Testis (tissue), 3 donors: ENCODE measurements around the gene RBP2. TPM values are rescaled to one million over a fixed set of nuclear protein-coding genes. Genes with fewer than 3 reads are reported as not detected.

Experiments
- DNase-seq: peaks from one replicate; pipeline ENCODE4 v3.0.0-alpha.2; 2019
- H3K27ac ChIP-seq, 2 donors: fragments of 200-600 bp; sonication (generic); one replicate each; pipeline ENCODE4 v1.5.1; 2019
- H3K27me3 ChIP-seq: fragments of 200-600 bp; sonication (generic); one replicate; pipeline ENCODE4 v1.5.1; 2019
- H3K36me3 ChIP-seq: fragments of 200-600 bp; sonication (generic); one replicate; pipeline ENCODE4 v1.5.1; 2017; ENCODE audit warnings: low read depth; ENCODE audit errors: missing control alignments
- H3K4me1 ChIP-seq: fragments of 200-600 bp; sonication (generic); one replicate; pipeline ENCODE4 v1.5.1; 2019
- H3K4me3 ChIP-seq, 2 donors: fragments of 200-600 bp; sonication (generic); one replicate each; pipeline ENCODE4 v1.5.1; 2017 to 2019
- H3K9me3 ChIP-seq: fragments of 200-600 bp; sonication (generic); one replicate; pipeline ENCODE4 v1.5.1; 2017
- CTCF ChIP-seq, 3 experiments: fragments of 450-650 bp in 2 of 3; fragments of 200-600 bp in 1 of 3; sonication (generic) in 1 of 3; IDR thresholded peaks; one replicate each; pipeline ENCODE4 v1.5.1; 2016 to 2019; ENCODE audit warnings: antibody characterized with exemption in 3 of 3, mild to moderate bottlenecking in 2 of 3, moderate library complexity in 1 of 3
- POLR2A ChIP-seq: fragments of 450-650 bp; IDR thresholded peaks from one replicate; pipeline ENCODE4 v1.6.1; 2017; ENCODE audit warnings: antibody characterized with exemption, mild to moderate bottlenecking, moderate library complexity
- WGBS, 2 donors: methylation state at CpG; one replicate each; pipeline ENCODE4 v1.1.5; 2018; 5-methylcytosine and 5-hydroxymethylcytosine counted together
- intact Hi-C: fragments of 100-400 bp; cut with DNase I; formaldehyde crosslinking; loops from one replicate; pipeline ENCODE4 v1.15.1; 2023; ENCODE audit warnings: low total_unique reads
- polyA plus RNA-seq: library from polyadenylated mRNA; stranded (reverse); fragments of 350-450 nt; fragmentation: Illumina TruSeq; extraction: RNeasy Lipid Tissue Mini Kit (QIAGEN cat#74804); gene quantifications from one replicate; pipeline ENCODE4 v1.2.3, GENCODE V29; 2014; ENCODE audit warnings: low read depth, low replicate concordance; ENCODE audit not compliant: insufficient read depth
- total RNA-seq, 2 donors: library from RNA; depleted of rRNA; stranded (reverse); fragments of >200 nt; gene quantifications; one replicate each; pipeline ENCODE4 v1.2.3, GENCODE V29; 2016

RBP2 gene
- total and polyA plus RNA-seq, 3 donors from 2014 or later = not detected

- Histone ChIP-seq H3K4me1 (no peaks in the 10 kb centered on the region), H3K36me3 (no peaks in the 10 kb centered on the region), H3K4me3 (no peak overlapping the region), H3K27me3 (no peaks in the 10 kb centered on the region), H3K9me3 (no peaks in the 10 kb centered on the region), H3K27ac (no peak overlapping the region)
- TF ChIP-seq CTCF (IDR thresholded peaks at IDR 0.05) = no peak
- no peak for TF ChIP-seq POLR2A
- intact Hi-C loops = no loop called here
- no peak for DNase-seq
- WGBS, 2 donors = 90 to 95% methylated on average over 2 of the region's 2 CpGs
Observed at GRCh38 chr3:139505829-139506386, 29.6 kb upstream of the RBP2 start.

DNA sequence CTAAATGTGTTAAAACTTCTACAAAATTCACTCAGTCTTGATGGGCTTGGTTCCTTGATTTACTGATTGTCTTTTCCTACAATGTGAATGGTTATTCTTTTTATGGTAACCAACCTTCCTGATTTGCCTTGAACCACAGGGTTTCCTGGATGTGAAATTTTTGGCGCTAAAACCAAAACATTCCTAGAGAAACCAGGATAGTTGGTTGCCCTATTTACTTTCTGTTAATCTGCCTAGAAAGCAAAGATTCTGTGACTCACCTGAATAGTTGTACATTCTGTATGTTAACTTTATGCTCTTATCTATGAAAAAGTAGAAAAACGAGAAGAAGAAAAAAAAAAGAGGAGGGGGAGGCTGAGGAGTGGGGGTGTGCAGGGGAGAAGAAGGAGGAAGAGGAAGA, 23.2 kb upstream of the RBP2 start:
- no peak overlapping the region for H3K4me3 ChIP-seq
- no peaks in the 10 kb centered on the region for H3K4me1 ChIP-seq
- no peak for TF ChIP-seq POLR2A
- no peak overlapping the region for H3K27ac ChIP-seq
- H3K36me3 ChIP-seq = no peaks in the 10 kb centered on the region
- 78 to 81% methylated on average over 2 of the region's 2 CpGs for WGBS, 2 donors
- DNase-seq = no peak
- intact Hi-C loops = no loop called here
- no peaks in the 10 kb centered on the region for H3K9me3 ChIP-seq
- H3K27me3 ChIP-seq = no peaks in the 10 kb centered on the region

GRCh38 chr3:139493826-139494385, 17.6 kb upstream of the RBP2 start:
- TF ChIP-seq POLR2A (no peak), CTCF (IDR thresholded peaks at IDR 0.05) (no peak)
- no peak for DNase-seq
- intact Hi-C loops = no loop called here
- no peaks in the 10 kb centered on the region for H3K36me3 ChIP-seq
- WGBS, 2 donors = 82 to 92% methylated on average over 2 to 6 of the region's 6 CpGs
- no peaks in the 10 kb centered on the region for H3K4me1 ChIP-seq
- H3K9me3 ChIP-seq = no peaks in the 10 kb centered on the region
- H3K27me3 ChIP-seq = no peaks in the 10 kb centered on the region
- H3K27ac ChIP-seq = no peak overlapping the region
- H3K4me3 ChIP-seq = no peak overlapping the region

DNA sequence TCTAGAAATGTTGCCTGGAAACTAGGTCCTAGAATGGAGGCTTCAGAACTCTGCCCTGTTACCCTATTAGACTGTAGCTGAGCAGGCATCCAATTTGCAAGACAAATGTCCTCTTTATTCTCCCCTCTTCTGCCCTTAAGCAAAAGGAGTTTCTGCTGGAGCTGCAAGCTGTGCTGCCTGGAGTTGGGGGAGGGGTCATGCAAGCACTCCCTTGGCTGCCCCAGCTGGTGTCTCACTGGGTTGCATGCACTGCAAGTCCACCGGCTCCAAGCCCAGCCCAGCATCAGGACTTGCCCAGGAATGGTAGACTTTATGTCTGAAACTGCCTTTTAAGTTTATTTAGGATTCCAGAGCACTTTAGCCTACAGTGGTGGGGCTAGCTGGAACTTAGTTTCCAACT, 15.7 kb upstream of the RBP2 start:
- Histone ChIP-seq H3K9me3 (no peaks in the 10 kb centered on the region), H3K36me3 (no peaks in the 10 kb centered on the region), H3K4me3 (no peak overlapping the region), H3K27ac (no peak overlapping the region), H3K27me3 (no peaks in the 10 kb centered on the region), H3K4me1 (no peaks in the 10 kb centered on the region)
- 75 to 88% methylated on average over 1 of the region's 1 CpG for WGBS, 2 donors
- intact Hi-C loops = no loop called here
- DNase-seq = no peak
- TF ChIP-seq CTCF (IDR thresholded peaks at IDR 0.05) (no peak), POLR2A (no peak)

DNA sequence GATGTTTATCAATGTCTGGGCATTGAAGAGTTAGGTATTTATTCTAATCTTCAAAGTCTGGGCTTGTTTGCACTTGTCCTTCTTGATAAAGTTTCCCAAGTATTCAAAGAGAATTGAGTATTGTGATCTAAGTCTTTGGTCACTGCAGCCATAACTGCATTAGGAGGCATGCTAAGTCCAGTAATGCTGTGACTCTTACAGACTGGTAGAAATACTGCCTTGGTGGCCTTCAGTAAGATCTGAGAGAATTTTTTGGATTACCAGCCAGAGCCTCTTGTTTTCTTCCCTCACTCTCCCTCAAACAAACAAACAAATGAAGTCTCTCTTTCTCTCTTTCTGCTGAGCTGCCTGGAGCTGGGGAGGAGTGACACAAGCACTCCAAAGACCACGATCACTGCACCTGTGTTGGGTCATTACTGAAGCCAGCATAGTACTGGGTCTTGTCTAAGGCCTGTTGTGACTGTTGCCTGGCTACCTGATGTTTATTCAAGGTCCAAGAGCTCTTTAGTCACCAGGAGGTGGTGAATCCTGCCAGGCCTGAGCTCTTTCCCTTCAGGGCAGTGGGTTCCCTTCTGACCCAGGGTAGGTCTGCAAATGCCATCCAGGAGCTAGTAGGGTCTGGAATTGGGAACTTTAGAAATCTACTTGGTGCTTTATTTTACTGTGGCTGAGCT, 14.8 kb upstream of the RBP2 start:
- no peak for DNase-seq
- no peaks in the 10 kb centered on the region for H3K36me3 ChIP-seq
- no peak overlapping the region for H3K27ac ChIP-seq
- H3K4me1 ChIP-seq = no peaks in the 10 kb centered on the region
- intact Hi-C loops = no loop called here
- H3K27me3 ChIP-seq = no peaks in the 10 kb centered on the region
- TF ChIP-seq POLR2A (no peak), CTCF (IDR thresholded peaks at IDR 0.05) (no peak)
- H3K9me3 ChIP-seq = no peaks in the 10 kb centered on the region
- 57 to 100% methylated on average over 1 of the region's 1 CpG for WGBS, 2 donors
- H3K4me3 ChIP-seq = no peak overlapping the region
